ENCODE measurements around the gene TSPAN6.

DNA sequence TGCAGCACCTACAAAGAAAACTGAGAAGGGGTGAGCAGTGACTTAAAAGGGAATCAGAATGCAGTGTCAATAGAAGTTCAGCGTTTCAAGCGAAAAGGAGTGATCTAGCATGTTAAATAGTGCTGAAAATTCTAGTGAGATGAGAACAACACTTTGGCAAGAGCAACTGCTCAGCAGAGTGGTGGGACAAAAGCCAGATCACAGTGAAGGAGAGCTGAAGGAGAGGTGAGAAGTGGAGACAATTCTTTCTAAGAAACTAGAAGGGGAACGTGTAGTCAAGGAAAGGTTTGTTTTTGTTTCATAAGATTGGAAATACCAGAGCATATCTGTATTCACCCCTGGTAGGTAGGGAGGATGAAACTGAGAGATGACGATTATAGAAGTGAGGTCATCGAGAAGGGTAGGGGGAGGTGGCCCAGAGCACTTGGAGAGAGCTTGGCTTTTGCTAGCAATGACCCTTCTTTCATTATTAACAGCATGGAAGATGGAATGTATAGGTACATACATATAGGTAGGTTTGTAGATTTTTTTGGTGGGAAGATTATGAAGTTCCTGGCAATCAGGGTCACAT, 41.1 kb upstream of the TSPAN6 start:
- TF ChIP-seq, protein P1, sequence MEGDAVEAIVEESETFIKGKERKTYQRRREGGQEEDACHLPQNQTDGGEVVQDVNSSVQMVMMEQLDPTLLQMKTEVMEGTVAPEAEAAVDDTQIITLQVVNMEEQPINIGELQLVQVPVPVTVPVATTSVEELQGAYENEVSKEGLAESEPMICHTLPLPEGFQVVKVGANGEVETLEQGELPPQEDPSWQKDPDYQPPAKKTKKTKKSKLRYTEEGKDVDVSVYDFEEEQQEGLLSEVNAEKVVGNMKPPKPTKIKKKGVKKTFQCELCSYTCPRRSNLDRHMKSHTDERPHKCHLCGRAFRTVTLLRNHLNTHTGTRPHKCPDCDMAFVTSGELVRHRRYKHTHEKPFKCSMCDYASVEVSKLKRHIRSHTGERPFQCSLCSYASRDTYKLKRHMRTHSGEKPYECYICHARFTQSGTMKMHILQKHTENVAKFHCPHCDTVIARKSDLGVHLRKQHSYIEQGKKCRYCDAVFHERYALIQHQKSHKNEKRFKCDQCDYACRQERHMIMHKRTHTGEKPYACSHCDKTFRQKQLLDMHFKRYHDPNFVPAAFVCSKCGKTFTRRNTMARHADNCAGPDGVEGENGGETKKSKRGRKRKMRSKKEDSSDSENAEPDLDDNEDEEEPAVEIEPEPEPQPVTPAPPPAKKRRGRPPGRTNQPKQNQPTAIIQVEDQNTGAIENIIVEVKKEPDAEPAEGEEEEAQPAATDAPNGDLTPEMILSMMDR (conservative IDR thresholded peaks at IDR 0.05; ENCODE audit: low read depth, low read length), result no peak
- TF ChIP-seq EZH2 (IDR thresholded peaks at IDR 0.05; ENCODE audit: borderline replicate concordance, low read depth, low read length, poor library complexity, severe bottlenecking), result no peak

Measured in A673 (cell line).